HG03139 (cell line): Measurements from ENCODE around the gene ZNF296.
"Not testable (repeated sequence)": the region's sequence is repeated elsewhere in the genome, so short reads cannot be mapped to it uniquely, and the experiment has no call there.

Experiments
- ATAC-seq: cut with Tn5 transposase; IDR thresholded peaks from one replicate; pipeline ENCODE4 v1.9.1; 2021; ENCODE audit not compliant: unreplicated experiment

Gene ZNF296

DNA sequence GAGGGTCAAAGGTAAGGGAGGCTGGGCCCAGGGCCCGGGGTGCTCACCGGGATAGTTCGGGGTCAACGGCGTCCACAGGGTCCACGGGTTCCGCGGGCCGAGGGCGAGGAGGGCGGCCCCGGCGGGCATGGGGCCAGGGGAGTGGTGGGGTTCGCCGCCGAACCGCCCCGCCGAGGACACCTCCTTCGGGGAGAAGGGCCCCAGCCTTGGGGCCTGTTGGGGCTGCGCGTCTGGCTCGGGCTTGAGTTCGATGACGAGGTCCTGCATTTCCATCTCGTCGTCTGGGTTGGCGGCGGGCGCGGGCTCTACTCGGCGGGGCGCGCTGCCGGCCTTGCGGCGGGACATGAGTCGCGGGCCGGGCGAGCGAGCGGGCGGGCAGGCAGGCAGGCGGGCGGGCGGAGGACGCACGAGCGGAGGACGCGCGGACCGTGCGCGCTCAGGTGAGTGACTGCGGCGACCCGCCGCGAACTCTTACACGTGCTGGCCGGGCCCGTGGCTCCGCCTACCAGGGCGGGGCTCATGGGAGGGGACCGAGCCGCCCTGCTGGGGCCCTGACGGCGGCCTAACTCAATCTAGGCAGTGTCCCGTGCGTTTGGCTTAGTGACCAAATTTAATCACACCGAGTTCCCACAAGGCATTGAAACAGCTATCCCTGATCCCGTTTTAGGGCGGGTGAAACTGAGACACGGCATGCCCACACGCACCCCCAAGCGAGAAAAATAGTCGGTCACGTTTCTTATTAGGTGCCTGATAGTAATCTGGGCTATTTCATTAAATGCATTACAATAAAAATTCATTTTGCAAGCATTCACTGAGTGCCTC lies at the start of gene ZNF296:
Gene ZNF296, minus strand, starts transcription at position 450 of the 822 bp plus-strand sequence. Its CDS starts 105 bp downstream, at position 345.
- ATAC-seq: peak; percentile 27

DNA sequence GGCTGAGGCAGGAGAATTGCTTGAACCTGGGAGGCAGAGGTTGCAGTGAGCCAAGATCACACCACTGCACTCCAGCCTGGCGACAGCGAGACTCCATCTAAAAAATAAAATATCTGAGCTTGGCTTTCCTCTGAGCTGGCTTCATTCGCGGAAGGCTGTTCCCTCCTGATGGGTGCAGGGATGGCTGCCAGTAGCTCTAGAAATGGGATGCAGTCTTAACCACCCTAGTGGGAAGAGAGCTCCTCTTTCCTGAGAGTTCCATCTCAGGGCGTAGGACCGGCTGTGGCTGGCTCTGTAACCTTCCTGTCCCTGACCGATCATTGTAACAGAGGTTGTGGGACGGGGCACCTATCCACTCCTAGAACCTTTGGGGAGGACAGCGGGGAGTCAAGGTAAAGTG lies 49.1 kb upstream of the ZNF296 start:
- no peak for ATAC-seq

DNA sequence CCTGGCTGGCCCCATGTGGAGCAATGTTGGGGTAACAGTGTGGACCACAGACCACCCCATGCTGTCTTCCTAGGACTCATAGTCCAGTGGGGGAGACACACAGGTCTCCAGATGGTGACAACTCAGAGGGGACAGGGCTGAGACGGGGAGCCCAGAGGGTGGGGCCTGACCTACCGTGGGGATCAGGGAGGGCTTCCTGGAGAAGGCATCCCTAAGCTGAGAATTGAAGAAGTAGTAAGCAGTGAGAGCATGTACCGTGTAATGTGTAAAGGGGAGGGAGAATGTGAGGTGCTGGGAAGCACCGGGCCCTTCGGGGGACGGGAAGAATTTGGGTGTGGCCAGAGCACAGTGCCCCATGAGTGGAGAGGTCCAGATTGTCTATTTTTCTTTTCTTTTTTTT lies 47.7 kb upstream of the ZNF296 start:
- no peak for ATAC-seq

DNA sequence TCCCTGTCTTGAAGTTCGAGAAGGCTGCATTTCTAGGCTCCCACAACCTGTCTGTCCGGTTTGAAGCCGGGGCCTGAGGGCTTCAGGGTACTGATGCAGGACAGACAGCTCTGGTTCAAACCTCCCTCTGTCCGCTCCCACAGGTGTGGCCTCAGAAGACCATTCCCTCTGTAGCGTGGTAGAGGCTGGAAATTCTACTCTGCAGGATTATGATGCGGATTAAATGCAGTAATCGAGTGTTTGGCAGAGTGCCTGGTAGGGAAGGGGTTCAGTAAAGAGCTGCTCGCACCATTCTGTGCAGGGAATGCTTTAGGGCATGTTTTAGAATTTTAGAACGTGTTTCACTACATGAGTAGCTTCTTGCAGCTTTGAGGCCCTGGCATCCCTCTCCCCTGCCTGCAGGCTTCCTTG lies 47.2 kb upstream of the ZNF296 start:
- no peak for ATAC-seq

DNA sequence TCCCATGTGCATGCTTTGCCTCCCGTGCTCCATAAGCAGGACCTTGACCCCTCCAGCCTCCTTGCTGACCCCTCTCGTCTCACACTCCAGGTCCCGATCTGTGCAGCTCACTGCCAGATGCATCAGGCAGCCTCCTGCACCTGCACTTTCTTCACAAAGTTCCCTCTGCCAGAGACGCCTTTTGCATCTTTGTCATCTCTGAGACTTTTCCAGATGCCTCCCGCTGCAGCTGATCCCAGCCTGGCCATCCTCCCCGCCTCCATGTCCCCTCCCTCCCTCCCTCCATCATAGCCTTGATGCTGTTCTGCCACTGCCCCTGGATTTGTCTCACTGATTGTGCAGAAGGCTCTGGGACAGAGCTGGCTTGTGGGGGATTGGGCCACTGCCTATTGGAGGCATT lies 46.6 kb upstream of the ZNF296 start:
- ATAC-seq: no peak

DNA sequence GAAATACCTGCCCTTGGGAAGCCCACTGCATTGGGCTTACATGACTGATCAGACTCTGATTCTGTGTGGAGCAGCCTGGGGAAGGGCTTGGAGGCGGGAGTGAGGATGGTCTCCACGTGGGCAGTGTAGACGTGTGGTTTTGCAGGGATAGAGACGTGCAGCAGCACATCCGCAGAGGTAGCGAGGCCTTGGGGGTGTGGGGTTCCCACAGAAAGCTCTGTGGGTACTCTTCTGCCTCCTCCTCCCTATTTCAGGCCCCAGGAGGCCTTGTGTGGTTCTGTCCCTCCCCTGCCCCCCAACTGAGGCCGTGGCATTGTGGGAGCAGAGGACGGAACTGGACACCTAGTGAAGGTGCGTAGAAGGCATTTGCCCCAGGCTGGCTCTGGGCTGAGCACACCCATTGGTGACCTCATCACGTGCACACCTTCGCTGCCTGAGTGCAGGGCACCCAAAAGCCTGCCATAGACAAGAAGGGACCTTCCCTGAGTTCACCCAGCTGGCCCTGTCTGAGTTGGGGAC lies 45.6 kb upstream of the ZNF296 start:
- ATAC-seq: no peak

DNA sequence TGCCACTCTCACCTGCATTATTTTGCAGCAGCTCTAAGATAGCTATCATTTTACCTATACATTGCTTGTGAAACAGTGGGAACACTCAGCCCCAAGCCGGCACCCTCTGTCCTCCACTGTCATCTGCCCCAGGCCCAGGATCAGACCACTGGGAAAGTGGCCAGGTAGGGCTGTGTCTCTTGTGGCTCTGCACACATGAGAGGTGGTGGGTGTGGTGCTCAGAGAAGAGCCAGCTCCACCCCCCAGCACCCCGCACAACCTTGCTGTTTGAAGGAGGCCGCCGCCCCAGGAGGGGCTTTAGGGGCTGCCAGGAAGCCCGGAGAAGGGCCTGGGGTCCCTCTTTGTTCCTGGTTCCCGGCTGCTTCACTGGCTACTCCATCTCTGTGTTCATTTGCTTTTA lies 43.3 kb upstream of the ZNF296 start:
- no peak for ATAC-seq

DNA sequence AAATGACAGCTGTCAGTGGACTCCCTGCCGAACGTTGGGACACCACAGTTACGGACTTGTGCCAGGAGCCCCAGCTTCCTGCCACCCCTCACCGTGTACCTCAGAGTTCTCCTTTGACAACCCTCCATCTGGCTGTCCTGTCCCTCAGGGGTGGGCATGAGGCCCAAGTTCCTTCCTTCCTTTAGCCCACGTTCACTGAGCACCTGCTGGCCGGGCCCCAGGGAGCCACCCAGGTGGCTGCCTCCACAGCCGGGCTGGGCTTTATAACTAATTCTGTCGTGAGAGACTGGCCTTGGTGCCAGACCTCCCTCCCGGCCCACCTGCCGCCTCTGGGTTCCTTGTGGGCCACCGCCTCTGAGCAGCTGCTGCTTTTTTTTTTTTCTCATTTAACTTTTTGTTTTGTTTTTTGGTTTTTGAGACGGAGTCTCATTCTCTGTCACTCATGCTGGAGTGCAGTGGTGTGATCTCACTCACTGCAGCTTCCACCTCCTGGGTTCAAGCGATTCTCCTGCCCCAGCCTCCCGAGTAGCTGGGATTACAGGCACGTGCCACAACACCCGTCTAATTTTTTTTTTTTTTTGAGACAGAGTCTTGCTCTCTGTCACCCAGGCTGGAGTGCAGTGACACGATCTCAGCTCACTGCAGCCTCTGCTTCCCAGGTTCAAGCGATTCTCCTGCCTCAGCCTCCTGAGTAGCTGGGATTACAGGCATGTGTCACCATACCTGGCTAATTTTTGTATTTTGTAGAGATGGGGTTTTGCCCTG lies 42.5 kb upstream of the ZNF296 start:
- not testable (repeated sequence) for ATAC-seq

DNA sequence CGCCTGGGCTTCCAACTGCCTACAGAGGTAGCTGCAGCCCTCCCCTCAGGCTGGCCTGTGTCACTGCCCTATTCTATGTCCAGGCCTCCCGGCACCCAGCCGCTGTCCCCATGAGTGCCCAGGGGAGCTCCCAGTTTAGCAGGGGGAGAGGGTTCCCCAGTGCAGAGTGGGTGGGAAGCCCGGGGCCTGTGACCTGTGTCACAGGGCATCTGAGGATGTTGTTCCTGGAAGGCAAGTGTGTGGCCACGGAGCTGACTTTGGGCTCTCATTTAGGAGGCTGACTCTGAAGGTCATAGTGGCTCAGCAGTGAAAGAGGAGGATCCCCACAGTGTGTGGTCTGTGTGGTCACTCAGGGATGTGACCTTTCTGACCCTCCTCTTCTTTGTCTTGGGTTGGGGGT lies 41.8 kb upstream of the ZNF296 start:
- no peak for ATAC-seq

DNA sequence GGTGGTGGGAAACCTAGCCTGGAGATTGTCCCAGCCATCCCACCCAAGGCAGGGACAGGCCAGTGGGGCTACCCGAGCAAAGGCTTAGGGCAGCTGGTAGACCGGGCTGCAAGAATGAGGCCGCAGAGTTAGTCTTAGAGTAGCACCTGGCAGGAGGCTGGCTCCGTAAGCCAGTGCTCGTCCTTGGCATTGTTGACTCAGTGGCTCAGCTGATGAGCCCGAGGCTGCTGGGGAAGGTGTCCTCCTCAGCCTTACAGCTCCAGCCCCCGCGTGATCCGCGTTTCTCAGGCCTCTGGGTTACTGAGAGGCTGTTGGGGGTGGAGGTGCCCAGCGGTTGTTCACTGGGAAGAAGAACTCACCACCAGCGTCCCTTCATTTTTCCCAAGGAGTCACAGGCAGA lies 41.4 kb upstream of the ZNF296 start:
- ATAC-seq: no peak

DNA sequence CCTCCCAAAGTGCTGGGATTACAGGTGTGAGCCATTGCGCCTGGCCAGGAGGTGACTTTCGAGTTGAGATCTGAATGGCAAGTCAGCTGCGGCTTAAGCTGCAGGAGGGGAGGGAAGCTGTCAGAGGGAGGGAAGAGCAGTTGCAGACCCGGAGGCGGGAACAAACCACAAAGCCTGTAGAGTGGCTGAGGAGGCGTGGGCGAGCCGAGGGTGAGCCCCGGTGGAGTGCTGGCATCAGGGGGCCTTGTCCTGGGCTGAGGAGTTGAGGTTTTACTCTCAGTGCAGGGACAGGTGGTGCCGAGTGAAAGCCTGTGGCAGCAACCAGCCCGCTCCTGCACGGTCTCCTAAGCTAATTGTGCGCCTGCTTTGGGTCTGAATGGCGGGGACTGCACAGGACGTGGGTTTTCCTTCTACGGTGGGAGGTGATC lies 40.9 kb upstream of the ZNF296 start:
- ATAC-seq: no peak

DNA sequence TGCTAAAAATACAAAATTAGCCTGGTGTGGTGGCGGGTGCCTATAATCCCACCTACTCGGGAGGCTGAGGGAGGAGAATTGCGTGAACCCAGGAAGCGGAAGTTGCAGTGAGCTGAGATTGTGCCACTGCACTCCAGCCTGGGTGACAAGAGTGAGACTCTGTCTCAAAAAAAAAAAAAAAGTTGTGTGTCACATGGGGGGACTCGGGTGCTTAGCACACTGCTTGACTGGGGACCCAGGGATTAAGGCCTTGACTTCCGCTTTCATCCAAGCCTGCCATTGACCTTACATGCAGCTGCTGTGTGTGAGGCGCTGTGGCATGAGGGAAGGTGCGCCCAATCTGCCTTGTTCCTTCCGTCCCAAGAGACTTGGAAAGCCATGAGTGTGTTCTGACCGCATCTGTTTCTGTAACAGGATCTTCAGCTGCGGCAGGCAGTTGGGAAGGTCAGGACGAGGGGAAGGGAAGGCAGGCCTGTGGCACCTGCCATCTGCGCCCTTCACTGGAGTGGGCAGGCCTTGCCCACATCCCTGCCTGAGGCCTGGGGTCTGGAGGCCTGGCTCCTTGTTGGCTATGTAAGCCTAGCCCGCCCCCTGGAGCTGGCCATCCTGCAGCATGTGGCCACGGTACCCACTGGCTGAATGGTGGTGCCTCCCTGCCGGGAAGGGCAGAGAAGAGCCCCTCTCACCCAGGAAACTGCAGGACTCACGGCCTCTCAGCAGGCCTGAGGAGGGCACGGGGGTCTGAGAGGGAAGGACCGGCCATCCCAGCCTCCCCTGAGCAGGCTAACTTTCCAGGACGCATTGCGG lies 39.7 kb upstream of the ZNF296 start:
- no peak for ATAC-seq

DNA sequence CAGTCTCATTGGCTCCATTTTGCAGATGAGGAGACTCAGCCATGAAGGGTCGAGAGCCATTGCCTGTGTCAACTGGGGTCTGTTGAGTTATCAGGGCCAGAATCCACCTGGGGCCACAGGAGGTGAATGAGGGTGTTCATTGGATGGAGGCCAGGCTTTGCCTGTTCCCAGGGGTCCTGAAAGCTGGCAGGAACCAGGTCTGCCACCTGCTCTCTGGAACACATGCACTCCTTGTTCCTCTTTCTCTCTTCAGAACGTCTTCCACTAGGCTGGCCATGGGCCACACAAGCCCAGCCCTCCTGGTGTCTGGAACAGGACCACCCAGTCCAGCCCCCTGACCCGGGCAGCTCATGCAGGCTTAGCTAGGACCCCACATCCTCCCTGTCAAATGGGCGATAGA lies 37.8 kb upstream of the ZNF296 start:
- ATAC-seq: no peak

DNA sequence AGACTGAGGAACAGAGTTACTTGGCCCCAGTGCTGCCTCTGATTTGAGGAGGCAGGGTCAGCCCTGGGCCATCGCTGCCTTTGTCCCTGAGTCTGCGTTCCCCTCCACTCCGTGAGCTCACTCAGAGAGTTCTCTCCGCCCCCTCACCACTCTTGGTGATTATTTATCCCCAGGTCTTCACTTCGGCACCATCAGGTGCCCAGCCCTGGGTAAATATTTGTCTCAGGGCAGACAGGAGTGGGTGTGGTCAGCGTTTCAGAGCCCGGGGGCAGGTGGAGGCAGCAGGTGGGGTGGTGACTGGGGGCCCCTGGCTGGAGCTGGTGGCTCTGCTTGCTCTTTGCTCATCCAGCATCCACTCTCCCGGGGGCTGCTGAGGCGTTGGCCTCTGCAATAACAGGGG lies 37.4 kb upstream of the ZNF296 start:
- ATAC-seq: no peak

DNA sequence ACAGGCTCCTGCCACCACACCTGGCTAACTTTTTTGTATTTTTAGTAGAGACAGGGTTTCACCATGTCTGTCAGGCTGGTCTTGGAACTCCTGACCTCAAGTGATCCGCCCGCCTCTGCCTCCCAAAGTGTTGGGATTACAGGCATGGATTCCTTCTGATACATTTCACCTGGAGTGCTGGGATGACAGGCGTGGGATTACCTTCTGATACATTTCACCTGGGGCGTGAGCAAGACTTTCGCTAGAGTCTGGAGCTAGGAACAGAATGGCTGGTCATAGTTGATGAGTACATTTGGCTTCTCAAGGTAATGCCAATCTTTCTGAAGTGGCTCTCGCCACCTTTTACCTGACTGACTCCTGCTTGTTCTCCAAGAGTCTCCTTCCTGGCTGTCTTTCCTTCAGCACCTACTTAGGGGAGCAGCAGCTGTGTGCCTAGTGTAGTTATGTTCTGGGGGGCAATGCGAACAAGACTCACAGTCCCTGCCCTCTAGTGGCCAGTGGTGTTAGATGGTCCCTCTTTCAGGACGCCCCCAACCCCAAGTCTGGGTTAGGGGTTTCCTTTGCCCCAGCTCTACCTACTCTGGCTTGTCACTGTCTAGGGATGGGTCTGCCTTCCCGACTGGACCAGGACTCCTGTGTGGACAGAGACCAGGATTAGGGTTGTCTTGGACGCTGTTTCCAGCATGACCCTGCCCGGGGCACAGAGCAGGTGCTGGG lies 36.0 kb upstream of the ZNF296 start:
- no peak for ATAC-seq

DNA sequence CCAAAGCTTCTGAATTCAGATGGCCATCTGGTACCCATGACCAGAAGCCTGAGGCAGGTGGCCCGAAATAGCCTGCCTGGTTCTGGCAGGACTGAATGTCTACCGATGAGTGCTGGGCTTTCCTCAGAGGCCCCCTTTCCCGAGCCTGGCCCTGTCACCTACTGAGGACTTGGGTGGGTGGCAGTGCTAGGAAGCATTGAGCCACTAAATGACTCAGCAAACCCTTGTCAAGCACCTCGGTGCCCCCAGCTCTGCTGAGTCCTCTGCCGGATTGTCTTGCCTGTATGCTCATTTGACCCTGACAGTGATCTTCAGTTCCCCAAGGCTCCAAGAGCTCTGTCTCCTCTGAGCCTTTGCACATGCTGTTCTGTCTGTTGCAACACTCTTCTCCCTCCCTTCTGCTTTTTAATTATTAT lies 34.6 kb upstream of the ZNF296 start:
- ATAC-seq: no peak

DNA sequence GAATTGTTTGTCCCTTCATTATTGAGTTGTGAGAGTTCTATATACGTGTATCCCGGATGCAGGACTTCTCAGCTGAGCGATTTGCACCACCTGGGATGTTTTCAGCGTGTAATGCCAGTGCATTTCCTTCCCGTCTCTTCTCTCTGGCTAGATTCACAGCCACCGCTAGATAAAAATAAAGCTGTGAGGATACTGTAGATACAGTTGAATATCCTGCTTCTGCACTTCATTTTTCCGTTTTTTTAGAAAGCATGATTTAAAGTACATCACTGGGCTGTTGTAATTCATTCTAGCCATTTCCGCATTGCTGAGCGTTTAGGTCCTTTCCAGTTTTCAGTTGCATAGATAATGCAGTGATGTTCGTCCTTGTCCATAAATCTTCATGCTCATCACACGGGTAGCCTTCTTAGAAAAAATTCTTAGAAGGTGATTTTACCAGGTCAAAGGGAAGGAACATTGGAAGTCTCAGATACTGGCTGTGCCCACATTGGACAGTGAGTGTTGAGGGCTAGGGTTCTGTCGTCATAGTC lies 31.4 kb upstream of the ZNF296 start:
- ATAC-seq: no peak

DNA sequence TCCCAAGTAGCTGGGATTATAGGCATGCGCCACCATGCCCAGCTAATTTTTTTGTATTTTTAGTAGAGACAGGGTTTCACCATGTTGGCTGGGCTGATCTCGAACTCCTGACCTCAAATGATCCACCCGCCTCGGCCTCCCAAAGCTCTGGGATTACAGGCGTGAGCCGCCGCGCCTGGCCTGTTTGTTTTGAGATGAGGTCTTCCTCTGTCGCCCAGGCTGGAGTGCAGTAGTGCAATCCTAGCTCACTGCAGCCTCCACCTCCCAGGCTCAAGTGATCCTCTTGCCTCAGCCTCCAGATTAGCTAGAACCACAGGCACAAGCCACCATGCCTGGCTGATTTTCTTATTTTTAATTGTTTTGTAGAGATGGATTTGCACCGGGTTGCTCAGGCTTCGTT lies 30.1 kb upstream of the ZNF296 start:
- not testable (repeated sequence) for ATAC-seq

DNA sequence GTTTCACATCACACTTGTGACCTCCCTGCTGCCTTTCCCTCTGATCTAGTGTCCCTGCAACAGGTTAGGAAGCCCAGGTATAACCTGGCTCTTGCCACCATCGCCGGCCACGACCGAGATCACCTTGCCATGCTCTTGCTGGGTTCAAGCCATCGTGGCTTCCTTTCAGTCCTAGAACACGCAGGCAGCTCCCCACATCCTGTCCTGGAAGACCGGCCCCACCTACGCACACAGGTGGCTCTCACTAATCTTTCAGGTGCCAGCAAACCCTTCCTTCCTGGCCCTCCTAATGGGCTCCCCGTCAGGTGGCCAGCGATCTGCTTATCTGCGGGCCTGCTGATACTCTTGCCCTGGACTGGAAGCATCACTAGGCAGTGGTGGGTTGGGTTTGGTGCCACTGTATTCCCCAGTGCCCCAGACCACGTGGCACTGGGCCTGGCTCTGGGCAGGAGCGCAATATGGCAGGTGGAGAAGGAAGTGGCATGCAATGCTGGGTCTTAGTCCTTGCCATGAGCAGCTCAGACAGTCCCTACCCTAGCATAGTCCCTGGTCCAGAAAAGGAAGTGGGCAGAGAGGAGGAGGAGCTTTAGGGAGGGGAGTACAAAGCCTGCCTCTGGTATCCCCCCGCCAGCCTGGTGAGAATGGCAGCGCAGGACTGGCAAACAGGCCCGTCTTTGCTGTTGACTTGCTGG lies 28.5 kb upstream of the ZNF296 start:
- ATAC-seq: no peak
